ENCODE measurements around the gene TSTD1. TPM values are rescaled to one million over a fixed set of nuclear protein-coding genes. Genes with fewer than 3 reads are reported as not detected.
"Not testable (repeated sequence)": the region's sequence is repeated elsewhere in the genome, so short reads cannot be mapped to it uniquely, and the experiment has no call there.

Gene TSTD1
- total and polyA plus RNA-seq, 8 donors = 24.8 to 131 (median 35.4) TPM

GRCh38 chr1:161037661-161038522 lies 872 bp downstream of the TSTD1 start:
- peak overlapping the region; percentile 53 to 66 (median 54) for H3K27ac ChIP-seq
- H3K27me3 ChIP-seq = no peaks in the 10 kb centered on the region
- no peaks in the 10 kb centered on the region for H3K9me3 ChIP-seq
- peak overlapping the region; percentile 62 to 84 (median 71) for H3K4me3 ChIP-seq
- DNase-seq = peak in 3 of 6 donors; percentile 45 to 71 (median 51)
- peaks cover 0 to 3% (median 3%) of the 10 kb centered on the region in 3 donors for H3K4me1 ChIP-seq
- no peak for FAIRE-seq
- WGBS, 2 donors = 34% methylated on average over 21 of the region's 21 CpGs
- peak; percentile 29 to 52 (median 34) for ATAC-seq
- no peak for TF ChIP-seq CTCF (IDR thresholded peaks at IDR 0.05)
- H3K36me3 ChIP-seq = peaks cover 0 to 34% (median 18%) of the 10 kb centered on the region in 3 donors
- intact Hi-C loops (cut with DNase I) = no loop called here

GRCh38 chr1:161033751-161034150 lies 5.0 kb downstream of the TSTD1 start:
- intact Hi-C loops (cut with DNase I) = no loop called here
- H3K4me1 ChIP-seq = no peaks in the 10 kb centered on the region
- no peak overlapping the region for H3K4me3 ChIP-seq
- H3K9me3 ChIP-seq = no peaks in the 10 kb centered on the region
- H3K27ac ChIP-seq = no peak overlapping the region
- TF ChIP-seq CTCF (IDR thresholded peaks at IDR 0.05) = no peak
- WGBS, 2 donors = 89 to 95% methylated on average over 3 of the region's 3 CpGs
- DNase-seq (no peak), ATAC-seq (no peak), FAIRE-seq (no peak)
- H3K27me3 ChIP-seq = no peaks in the 10 kb centered on the region
- H3K36me3 ChIP-seq = no peaks in the 10 kb centered on the region

GRCh38 chr1:161032409-161032808 lies 6.4 kb downstream of the TSTD1 start:
- intact Hi-C loops (cut with DNase I) = no loop called here
- ATAC-seq (no peak), FAIRE-seq (no peak), DNase-seq (no peak)
- H3K27me3 ChIP-seq = no peaks in the 10 kb centered on the region
- H3K36me3 ChIP-seq = no peaks in the 10 kb centered on the region
- no peak for TF ChIP-seq CTCF (IDR thresholded peaks at IDR 0.05)
- 59 to 77% methylated on average over 1 of the region's 1 CpG for whole genome bisulfite sequencing, 2 donors
- no peak overlapping the region for H3K27ac ChIP-seq
- no peak overlapping the region for H3K4me3 ChIP-seq
- no peaks in the 10 kb centered on the region for H3K4me1 ChIP-seq
- H3K9me3 ChIP-seq = no peaks in the 10 kb centered on the region

GRCh38 chr1:161031874-161032273 lies 6.9 kb downstream of the TSTD1 start:
- DNase-seq (no peak), ATAC-seq (no peak), FAIRE-seq (no peak)
- H3K4me1 ChIP-seq = no peaks in the 10 kb centered on the region
- H3K27me3 ChIP-seq = no peaks in the 10 kb centered on the region
- no peaks in the 10 kb centered on the region for H3K36me3 ChIP-seq
- no peak for TF ChIP-seq CTCF (IDR thresholded peaks at IDR 0.05)
- no peak overlapping the region for H3K27ac ChIP-seq
- no peaks in the 10 kb centered on the region for H3K9me3 ChIP-seq
- WGBS, 2 donors = 70 to 79% methylated on average over 2 of the region's 2 CpGs
- intact Hi-C loops (cut with DNase I) = no loop called here
- H3K4me3 ChIP-seq = no peak overlapping the region

- H3K4me3 ChIP-seq; FAIRE-seq; ATAC-seq; H3K27me3 ChIP-seq; H3K9me3 ChIP-seq; H3K36me3 ChIP-seq; intact Hi-C loops (cut with DNase I); H3K27ac ChIP-seq; DNase-seq; H3K4me1 ChIP-seq: not testable (repeated sequence)
- 96 to 97% methylated on average over 28 to 32 of the region's 32 CpGs for WGBS, 2 donors
Observed at GRCh38 chr1:161029466-161029865, 9.3 kb downstream of the TSTD1 start.

GRCh38 chr1:161026954-161027353 lies 11.8 kb downstream of the TSTD1 start:
- H3K4me3 ChIP-seq; H3K4me1 ChIP-seq; H3K9me3 ChIP-seq; DNase-seq; H3K36me3 ChIP-seq; H3K27ac ChIP-seq; FAIRE-seq; H3K27me3 ChIP-seq; intact Hi-C loops (cut with DNase I): not testable (repeated sequence)
- peak in 1 of 4 donors; percentile 29 for ATAC-seq
- 33 to 49% methylated on average over 1 of the region's 1 CpG for WGBS, 2 donors

- ATAC-seq, FAIRE-seq: not testable (repeated sequence)
- 88 to 92% methylated on average over 12 of the region's 12 CpGs for WGBS, 2 donors
Observed at GRCh38 chr1:161022432-161022831, 16.3 kb downstream of the TSTD1 start.

More at GRCh38 chr1:161022432-161022831, 16.3 kb downstream of the TSTD1 start:
- DNase-seq; H3K27me3 ChIP-seq; H3K4me3 ChIP-seq; H3K9me3 ChIP-seq; H3K36me3 ChIP-seq; intact Hi-C loops (cut with DNase I): not testable (repeated sequence)
- peaks cover 12 to 29% (median 26%) of the 10 kb centered on the region in 3 donors for H3K4me1 ChIP-seq
- peak overlapping the region in 2 of 4 donors; percentile 26 to 76 for H3K27ac ChIP-seq
